HCT116 (cell line): Measurements from ENCODE around the gene FILIP1. TPM values are rescaled to one million over a fixed set of nuclear protein-coding genes. Genes with fewer than 3 reads are reported as not detected.

Source experiments
- ATAC-seq: fragments of 200-7000 bp; cut with Tn5 transposase; 2 replicates; pipeline ENCODE4 v1.9.1; 2020; ENCODE audit warnings: mild to moderate bottlenecking, moderate library complexity
- BruUV-seq: library from RNA; stranded (reverse); fragments of 400-500 nt; replicated peaks from 2 replicates; lab custom pipeline; 2021; lab: Mats Ljungman, UMichigan
- CTCF ChIA-PET: fragments of 300-600 bp; sonication (Branson Sonifier 250); formaldehyde crosslinking; loops from one replicate; lab custom pipeline; 2021; ENCODE audit warnings: antibody characterized with exemption; lab: Charles Lee
- POLR2A ChIA-PET: fragments of 300-600, 350-600 bp; sonication (Branson Sonifier 250); formaldehyde crosslinking; loops from one replicate; lab custom pipeline; 2021; ENCODE audit warnings: antibody characterized with exemption; lab: Charles Lee
- RAD21 ChIA-PET, 2 experiments: fragments of 300-600 bp; sonication (Branson Sonifier 250); formaldehyde crosslinking; loops; one replicate each; lab custom pipeline; 2023; ENCODE audit warnings: low total read pairs in 2 of 2; ENCODE audit not compliant: uncharacterized antibody in 2 of 2, unreplicated experiment in 2 of 2, low non-redundant PET in 1 of 2; lab: Charles Lee
- DNase-seq: peaks from one replicate; pipeline ENCODE4 v3.0.0-alpha.2; 2010; ENCODE audit warnings: low read depth, low spot score
- H2AFZ ChIP-seq: fragments of 200-600 bp; shearing (Covaris generic), sonication (generic); 2 replicates; pipeline ENCODE4 v1.6.1; 2017; ENCODE audit warnings: low read depth, mixed run types, mixed read lengths, antibody characterized with exemption, low read length; ENCODE audit not compliant: poor library complexity, severe bottlenecking
- H3K27ac ChIP-seq: 2 replicates; pipeline ENCODE4 v1.5.1; 2012; ENCODE audit warnings: low read depth, low read length
- H3K27me3 ChIP-seq: fragments of 200-600 bp; sonication (generic); 2 replicates; pipeline ENCODE4 v1.6.1; 2016; ENCODE audit warnings: mixed run types, low read length, mixed read lengths; ENCODE audit not compliant: insufficient read depth
- H3K36me3 ChIP-seq, 2 experiments: fragments of 200-500 bp in 1 of 2; fragments of 200-600 bp in 1 of 2; sonication (Bioruptor generic) in 1 of 2; sonication (generic) in 1 of 2; 2 replicates each; pipeline versions ENCODE4 v1.5.1 to v1.6.1; 2014 to 2016; ENCODE audit warnings: low read length in 2 of 2, inconsistent platforms in 1 of 2, mixed read lengths in 1 of 2, mixed run types in 1 of 2; ENCODE audit not compliant: insufficient read depth in 2 of 2, control insufficient read depth in 1 of 2
- H3K4me1 ChIP-seq, 2 experiments: fragments of 200-600 bp in 1 of 2; sonication (generic) in 1 of 2; 2 replicates each; pipeline versions ENCODE4 v1.5.1 to v1.6.1; 2012 to 2017; ENCODE audit warnings: low read length in 2 of 2, inconsistent platforms in 1 of 2, mild to moderate bottlenecking in 1 of 2, mixed read lengths in 1 of 2, mixed run types in 1 of 2, moderate library complexity in 1 of 2; ENCODE audit not compliant: insufficient read depth in 2 of 2, control insufficient read depth in 1 of 2
- H3K4me2 ChIP-seq: fragments of 200-600 bp; sonication (generic); 2 replicates; pipeline ENCODE4 v1.6.1; 2017; ENCODE audit warnings: mixed run types, low read length, mixed read lengths
- H3K4me3 ChIP-seq, 2 experiments: fragments of 200-600 bp in 1 of 2; sonication (generic) in 1 of 2; replicated peaks in 1 of 2; 2 replicates each; pipeline ENCODE4 v1.5.1; 2011 to 2016; ENCODE audit warnings: low read length in 2 of 2, control low read depth in 1 of 2, low read depth in 1 of 2, mild to moderate bottlenecking in 1 of 2, mixed read lengths in 1 of 2, mixed run types in 1 of 2
- H3K79me2 ChIP-seq: fragments of 200-600 bp; sonication (generic); 2 replicates; pipeline ENCODE4 v1.6.1; 2017; ENCODE audit warnings: mild to moderate bottlenecking, mixed run types, low read length, moderate library complexity, mixed read lengths; ENCODE audit not compliant: insufficient read depth
- H3K9ac ChIP-seq: fragments of 200-600 bp; sonication (generic); 2 replicates; pipeline ENCODE4 v1.6.1; 2016; ENCODE audit warnings: low read length, mixed read lengths
- H3K9me2 ChIP-seq: fragments of 200-600 bp; sonication (generic), shearing (Covaris generic); 2 replicates; pipeline ENCODE4 v1.6.1; 2017; ENCODE audit warnings: mixed run types, mild to moderate bottlenecking, moderate library complexity; ENCODE audit not compliant: insufficient read depth
- H3K9me3 ChIP-seq, 2 experiments: fragments of 200-500 bp in 1 of 2; fragments of 200-600 bp in 1 of 2; sonication (Bioruptor generic) in 1 of 2; sonication (generic) in 1 of 2; 2 replicates each; pipeline ENCODE4 v1.6.1; 2014 to 2017; ENCODE audit warnings: low read length in 2 of 2, mixed read lengths in 2 of 2, inconsistent platforms in 1 of 2, low read depth in 1 of 2, mild to moderate bottlenecking in 1 of 2, mixed run types in 1 of 2, moderate library complexity in 1 of 2; ENCODE audit not compliant: control insufficient read depth in 1 of 2, insufficient read depth in 1 of 2
- H4K20me1 ChIP-seq: fragments of 200-600 bp; sonication (generic), shearing (Covaris generic); 2 replicates; pipeline ENCODE4 v1.6.1; 2017; ENCODE audit warnings: mixed run types, mild to moderate bottlenecking, moderate library complexity; ENCODE audit not compliant: insufficient read depth
- ATF3 ChIP-seq: IDR thresholded peaks from 2 replicates; pipeline ENCODE4 v1.6.1; 2012
- CBX3 ChIP-seq: IDR thresholded peaks from 2 replicates; pipeline ENCODE4 v1.6.1; 2012; ENCODE audit warnings: low read depth
- CEBPB ChIP-seq: IDR thresholded peaks from 2 replicates; pipeline ENCODE4 v1.6.1; 2012; ENCODE audit warnings: low read depth
- CTCF ChIP-seq, 3 experiments: fragments of 200-600 bp in 1 of 3; sonication (generic) in 1 of 3; IDR thresholded peaks in 2 of 3; conservative IDR thresholded peaks in 1 of 3; 2 replicates each; pipeline ENCODE4 v1.5.1; 2012 to 2017; ENCODE audit warnings: low read depth in 2 of 3, low read length in 2 of 3, antibody characterized with exemption in 1 of 3, borderline replicate concordance in 1 of 3, control low read depth in 1 of 3, mild to moderate bottlenecking in 1 of 3, mixed read lengths in 1 of 3, mixed run types in 1 of 3, moderate library complexity in 1 of 3; ENCODE audit not compliant: insufficient read depth in 1 of 3
- EGR1 ChIP-seq: IDR thresholded peaks from 2 replicates; pipeline ENCODE4 v1.6.1; 2012; ENCODE audit warnings: low read depth
- FOSL1 ChIP-seq: IDR thresholded peaks from 2 replicates; pipeline ENCODE4 v1.6.1; 2012; ENCODE audit warnings: low read depth
- JUND ChIP-seq: IDR thresholded peaks from 2 replicates; pipeline ENCODE4 v1.6.1; 2012
- MAX ChIP-seq: IDR thresholded peaks from 2 replicates; pipeline ENCODE4 v1.6.1; 2012
- POLR2A ChIP-seq: IDR thresholded peaks from 2 replicates; pipeline ENCODE4 v1.7.0; 2011; ENCODE audit warnings: borderline replicate concordance; ENCODE audit not compliant: insufficient read depth, insufficient read length; ENCODE audit errors: extremely low read depth
- POLR2AphosphoS5 ChIP-seq: IDR thresholded peaks from 2 replicates; pipeline ENCODE4 v1.6.1; 2011; ENCODE audit warnings: mild to moderate bottlenecking, low read depth, low read length, moderate library complexity
- RAD21 ChIP-seq: IDR thresholded peaks from 2 replicates; pipeline ENCODE4 v1.6.1; 2012; ENCODE audit warnings: low read depth, mild to moderate bottlenecking
- SIN3A ChIP-seq: IDR thresholded peaks from 2 replicates; pipeline ENCODE4 v1.6.1; 2012; ENCODE audit warnings: low read depth
- SP1 ChIP-seq: IDR thresholded peaks from 2 replicates; pipeline ENCODE4 v1.6.1; 2012; ENCODE audit warnings: low read depth
- SRF ChIP-seq: IDR thresholded peaks from 2 replicates; pipeline ENCODE4 v1.6.1; 2012; ENCODE audit warnings: low read depth
- TCF7L2 ChIP-seq: IDR thresholded peaks from 2 replicates; pipeline ENCODE4 v1.7.0; 2011; ENCODE audit warnings: borderline replicate concordance, inconsistent platforms; ENCODE audit not compliant: insufficient read depth, insufficient read length; ENCODE audit errors: extremely low read depth
- YY1 ChIP-seq: IDR thresholded peaks from 2 replicates; pipeline ENCODE4 v1.6.1; 2011; ENCODE audit warnings: low read length, low read depth, moderate library complexity, mild to moderate bottlenecking; ENCODE audit not compliant: insufficient replicate concordance; ENCODE audit errors: extremely low read depth
- ZBTB33 ChIP-seq: IDR thresholded peaks from 2 replicates; pipeline ENCODE4 v1.6.1; 2011; ENCODE audit warnings: mild to moderate bottlenecking, low read length, moderate library complexity; ENCODE audit not compliant: insufficient replicate concordance; ENCODE audit errors: extremely low read depth
- intact Hi-C: fragments of 100-400 bp; cut with micrococcal nuclease; formaldehyde crosslinking; loops from 2 replicates; pipeline ENCODE4 v1.10.0; 2022
- total RNA-seq: library from RNA; stranded (reverse); gene quantifications from one replicate; pipeline ENCODE4 v1.2.1, GENCODE V29; 2021; ENCODE audit not compliant: unreplicated experiment
- TF ChIP-seq, protein P1 (sequence below): IDR thresholded peaks from 2 replicates; pipeline ENCODE4 v1.6.1; 2012; ENCODE audit warnings: low read depth

Gene FILIP1
- total RNA-seq, 1 experiment from 2014 or later, result 0.05 TPM

GRCh38 chr6:75301088-75301487 is 192.5 kb downstream of the FILIP1 start:
- CTCF ChIA-PET, result no interaction called here

More at GRCh38 chr6:75301088-75301487, 192.5 kb downstream of the FILIP1 start:
- no TSS peak for BruUV-seq
- Histone ChIP-seq H3K4me1 (no peaks in the 10 kb centered on the region), H2AFZ (no peak overlapping the region), H3K9me2 (no peaks in the 10 kb centered on the region), H3K79me2 (no peaks in the 10 kb centered on the region), H3K4me2 (no peak overlapping the region), H3K36me3 (no peaks in the 10 kb centered on the region), H3K27me3 (no peaks in the 10 kb centered on the region), H3K27ac (no peak overlapping the region), H4K20me1 (no peaks in the 10 kb centered on the region), H3K9ac (no peak overlapping the region), H3K9me3 (no peaks in the 10 kb centered on the region), H3K4me3 (no peak overlapping the region)
- ChIA-PET RAD21 (interaction anchor here in 1 of 2 experiments (0.6 kb wide), 1 partner anchor 20 kb away, joined by 3 read pairs; no protein-coding TSS in a partner anchor), POLR2A (no interaction called here)
- TF ChIP-seq CTCF (IDR thresholded peaks at IDR 0.05 in 2 of 3, conservative IDR thresholded peaks at IDR 0.05 in 1 of 3; ENCODE audit: borderline replicate concordance in 1 of 3, insufficient read depth in 1 of 3, low read depth in 2 of 3, low read length in 2 of 3), result no peak
- TF ChIP-seq CBX3, result no peak
- no peak for TF ChIP-seq MAX
- no peak for TF ChIP-seq POLR2AphosphoS5
- no peak for TF ChIP-seq ZBTB33
- TF ChIP-seq RAD21, result no peak
- TF ChIP-seq FOSL1, result no peak
- TF ChIP-seq CEBPB, result no peak
- TF ChIP-seq, protein P1, sequence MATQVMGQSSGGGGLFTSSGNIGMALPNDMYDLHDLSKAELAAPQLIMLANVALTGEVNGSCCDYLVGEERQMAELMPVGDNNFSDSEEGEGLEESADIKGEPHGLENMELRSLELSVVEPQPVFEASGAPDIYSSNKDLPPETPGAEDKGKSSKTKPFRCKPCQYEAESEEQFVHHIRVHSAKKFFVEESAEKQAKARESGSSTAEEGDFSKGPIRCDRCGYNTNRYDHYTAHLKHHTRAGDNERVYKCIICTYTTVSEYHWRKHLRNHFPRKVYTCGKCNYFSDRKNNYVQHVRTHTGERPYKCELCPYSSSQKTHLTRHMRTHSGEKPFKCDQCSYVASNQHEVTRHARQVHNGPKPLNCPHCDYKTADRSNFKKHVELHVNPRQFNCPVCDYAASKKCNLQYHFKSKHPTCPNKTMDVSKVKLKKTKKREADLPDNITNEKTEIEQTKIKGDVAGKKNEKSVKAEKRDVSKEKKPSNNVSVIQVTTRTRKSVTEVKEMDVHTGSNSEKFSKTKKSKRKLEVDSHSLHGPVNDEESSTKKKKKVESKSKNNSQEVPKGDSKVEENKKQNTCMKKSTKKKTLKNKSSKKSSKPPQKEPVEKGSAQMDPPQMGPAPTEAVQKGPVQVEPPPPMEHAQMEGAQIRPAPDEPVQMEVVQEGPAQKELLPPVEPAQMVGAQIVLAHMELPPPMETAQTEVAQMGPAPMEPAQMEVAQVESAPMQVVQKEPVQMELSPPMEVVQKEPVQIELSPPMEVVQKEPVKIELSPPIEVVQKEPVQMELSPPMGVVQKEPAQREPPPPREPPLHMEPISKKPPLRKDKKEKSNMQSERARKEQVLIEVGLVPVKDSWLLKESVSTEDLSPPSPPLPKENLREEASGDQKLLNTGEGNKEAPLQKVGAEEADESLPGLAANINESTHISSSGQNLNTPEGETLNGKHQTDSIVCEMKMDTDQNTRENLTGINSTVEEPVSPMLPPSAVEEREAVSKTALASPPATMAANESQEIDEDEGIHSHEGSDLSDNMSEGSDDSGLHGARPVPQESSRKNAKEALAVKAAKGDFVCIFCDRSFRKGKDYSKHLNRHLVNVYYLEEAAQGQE, result no peak
- no peak for TF ChIP-seq JUND
- no peak for TF ChIP-seq POLR2A
- TF ChIP-seq TCF7L2, result no peak
- no peak for TF ChIP-seq SP1
- TF ChIP-seq SRF, result no peak
- TF ChIP-seq EGR1, result no peak
- TF ChIP-seq SIN3A, result no peak
- no peak for TF ChIP-seq ATF3
- no peak for TF ChIP-seq YY1
- intact Hi-C loops, result no loop called here
- no peak for DNase-seq
- no peak for ATAC-seq
